ENCODE data around the gene IL1R1.

The IL1R1 gene

GRCh38 chr2:102166189-102166845 is 23.8 kb downstream of the IL1R1 start:
- H3K4ac ChIP-seq (ENCODE audit: low read length) = no peak overlapping the region
- H2BK5ac ChIP-seq (ENCODE audit: low read length) = no peak overlapping the region
- H3K9me3 ChIP-seq (replicated peaks in 1 of 2; ENCODE audit: control insufficient read depth in 2 of 2, insufficient read depth in 1 of 2, low read depth in 1 of 2, low read length in 2 of 2) = no peaks in the 10 kb centered on the region
- no peak overlapping the region for H2BK120ac ChIP-seq (ENCODE audit: low read depth, low read length)
- H3K4me3 ChIP-seq (ENCODE audit: low read length in 2 of 2) = no peak overlapping the region
- no peak overlapping the region for H2AK5ac ChIP-seq (ENCODE audit: low read depth, low read length)
- no peak overlapping the region for H3K14ac ChIP-seq (ENCODE audit: low read length)
- no peak overlapping the region for H3K18ac ChIP-seq (ENCODE audit: low read length)
- H3K27me3 ChIP-seq (ENCODE audit: control insufficient read depth in 3 of 3, insufficient read depth in 3 of 3, low read depth in 1 of 3, low read length in 3 of 3) = no peaks in the 10 kb centered on the region
- H3K27ac ChIP-seq (replicated peaks; ENCODE audit: low read length) = no peak overlapping the region
- no peak overlapping the region for H2BK15ac ChIP-seq (ENCODE audit: low read length)
- H4K91ac ChIP-seq (ENCODE audit: low read depth, low read length, poor library complexity) = no peak overlapping the region
- H2AFZ ChIP-seq (ENCODE audit: low read length) = no peak overlapping the region
- no peak overlapping the region for H3K4me2 ChIP-seq (ENCODE audit: insufficient read depth, low read length, poor library complexity, severe bottlenecking)
- H3K4me1 ChIP-seq (ENCODE audit: control insufficient read depth in 2 of 2, insufficient read depth in 1 of 2, low read depth in 1 of 2, low read length in 2 of 2) = no peaks in the 10 kb centered on the region
- DNase-seq (ENCODE audit: low spot score) = no peak
- H3K23ac ChIP-seq (ENCODE audit: low read depth, low read length, poor library complexity) = no peak overlapping the region
- no CpG with 5 or more reads among the region's 4 CpGs for WGBS, 2 donors (ENCODE audit: extremely low coverage in 2 of 2, insufficient read length in 2 of 2, insufficient replicate concordance in 1 of 2)
- H3K36me3 ChIP-seq (replicated peaks in 1 of 2; ENCODE audit: control insufficient read depth in 2 of 2, insufficient read depth in 2 of 2, low read length in 2 of 2) = no peaks in the 10 kb centered on the region
- no peak overlapping the region for H2BK12ac ChIP-seq (ENCODE audit: low read length)
- H3K9ac ChIP-seq (ENCODE audit: low read depth, low read length, poor library complexity) = no peak overlapping the region
- H3K79me1 ChIP-seq (ENCODE audit: low read depth, low read length) = no peaks in the 10 kb centered on the region
- H4K8ac ChIP-seq (ENCODE audit: low read depth, low read length) = no peak overlapping the region

- Histone ChIP-seq H3K27ac (replicated peaks; ENCODE audit: low read length) (no peak overlapping the region), H2AK5ac (ENCODE audit: low read depth, low read length) (no peak overlapping the region), H2BK12ac (ENCODE audit: low read length) (no peak overlapping the region), H3K14ac (ENCODE audit: low read length) (no peak overlapping the region), H2BK5ac (ENCODE audit: low read length) (no peak overlapping the region), H4K91ac (ENCODE audit: low read depth, low read length, poor library complexity) (no peak overlapping the region), H3K36me3 (replicated peaks in 1 of 2; ENCODE audit: control insufficient read depth in 2 of 2, insufficient read depth in 2 of 2, low read length in 2 of 2) (no peaks in the 10 kb centered on the region), H3K4ac (ENCODE audit: low read length) (no peak overlapping the region), H3K18ac (ENCODE audit: low read length) (no peak overlapping the region), H3K79me1 (ENCODE audit: low read depth, low read length) (no peaks in the 10 kb centered on the region), H3K27me3 (ENCODE audit: control insufficient read depth in 3 of 3, insufficient read depth in 3 of 3, low read depth in 1 of 3, low read length in 3 of 3) (no peaks in the 10 kb centered on the region), H4K8ac (ENCODE audit: low read depth, low read length) (no peak overlapping the region), H3K9me3 (replicated peaks in 1 of 2; ENCODE audit: control insufficient read depth in 2 of 2, insufficient read depth in 1 of 2, low read depth in 1 of 2, low read length in 2 of 2) (no peaks in the 10 kb centered on the region), H3K9ac (ENCODE audit: low read depth, low read length, poor library complexity) (no peak overlapping the region), H3K23ac (ENCODE audit: low read depth, low read length, poor library complexity) (no peak overlapping the region), H2AFZ (ENCODE audit: low read length) (no peak overlapping the region), H3K4me2 (ENCODE audit: insufficient read depth, low read length, poor library complexity, severe bottlenecking) (no peak overlapping the region), H2BK120ac (ENCODE audit: low read depth, low read length) (no peak overlapping the region), H3K4me1 (ENCODE audit: control insufficient read depth in 2 of 2, insufficient read depth in 1 of 2, low read depth in 1 of 2, low read length in 2 of 2) (no peaks in the 10 kb centered on the region), H2BK15ac (ENCODE audit: low read length) (no peak overlapping the region), H3K4me3 (ENCODE audit: low read length in 2 of 2) (no peak overlapping the region)
- WGBS, 2 donors (ENCODE audit: extremely low coverage in 2 of 2, insufficient read length in 2 of 2, insufficient replicate concordance in 1 of 2) = no CpG with 5 or more reads among the region's 5 CpGs
- no peak for DNase-seq (ENCODE audit: low spot score)
Observed at GRCh38 chr2:102168026-102168771, 25.7 kb downstream of the IL1R1 start.

- Histone ChIP-seq H3K36me3 (replicated peaks in 1 of 2; ENCODE audit: control insufficient read depth in 2 of 2, insufficient read depth in 2 of 2, low read length in 2 of 2) (no peaks in the 10 kb centered on the region), H2BK12ac (ENCODE audit: low read length) (no peak overlapping the region), H4K91ac (ENCODE audit: low read depth, low read length, poor library complexity) (no peak overlapping the region), H3K4ac (ENCODE audit: low read length) (no peak overlapping the region), H3K27ac (replicated peaks; ENCODE audit: low read length) (no peak overlapping the region), H3K4me2 (ENCODE audit: insufficient read depth, low read length, poor library complexity, severe bottlenecking) (no peak overlapping the region), H3K23ac (ENCODE audit: low read depth, low read length, poor library complexity) (no peak overlapping the region), H3K4me1 (ENCODE audit: control insufficient read depth in 2 of 2, insufficient read depth in 1 of 2, low read depth in 1 of 2, low read length in 2 of 2) (no peaks in the 10 kb centered on the region), H3K79me1 (ENCODE audit: low read depth, low read length) (no peaks in the 10 kb centered on the region), H2BK120ac (ENCODE audit: low read depth, low read length) (no peak overlapping the region), H2BK15ac (ENCODE audit: low read length) (no peak overlapping the region), H3K9me3 (replicated peaks in 1 of 2; ENCODE audit: control insufficient read depth in 2 of 2, insufficient read depth in 1 of 2, low read depth in 1 of 2, low read length in 2 of 2) (no peaks in the 10 kb centered on the region), H4K8ac (ENCODE audit: low read depth, low read length) (no peak overlapping the region), H2BK5ac (ENCODE audit: low read length) (no peak overlapping the region), H3K4me3 (ENCODE audit: low read length in 2 of 2) (no peak overlapping the region), H3K14ac (ENCODE audit: low read length) (no peak overlapping the region), H3K18ac (ENCODE audit: low read length) (no peak overlapping the region), H2AFZ (ENCODE audit: low read length) (no peak overlapping the region), H3K27me3 (ENCODE audit: control insufficient read depth in 3 of 3, insufficient read depth in 3 of 3, low read depth in 1 of 3, low read length in 3 of 3) (no peaks in the 10 kb centered on the region), H2AK5ac (ENCODE audit: low read depth, low read length) (no peak overlapping the region), H3K9ac (ENCODE audit: low read depth, low read length, poor library complexity) (no peak overlapping the region)
- DNase-seq (ENCODE audit: low spot score) = no peak
- WGBS, 2 donors (ENCODE audit: extremely low coverage in 2 of 2, insufficient read length in 2 of 2, insufficient replicate concordance in 1 of 2) = no CpG with 5 or more reads among the region's 5 CpGs
Observed at GRCh38 chr2:102171946-102172345, 29.4 kb downstream of the IL1R1 start.

- no peaks in the 10 kb centered on the region for H3K36me3 ChIP-seq (replicated peaks in 1 of 2; ENCODE audit: control insufficient read depth in 2 of 2, insufficient read depth in 2 of 2, low read length in 2 of 2)
Observed at GRCh38 chr2:102172745-102173144, 30.2 kb downstream of the IL1R1 start.

More at GRCh38 chr2:102172745-102173144, 30.2 kb downstream of the IL1R1 start:
- no peak for DNase-seq (ENCODE audit: low spot score)
- H3K27ac ChIP-seq (replicated peaks; ENCODE audit: low read length) = no peak overlapping the region
- H2BK120ac ChIP-seq (ENCODE audit: low read depth, low read length) = no peak overlapping the region
- WGBS, 2 donors (ENCODE audit: extremely low coverage in 2 of 2, insufficient read length in 2 of 2, insufficient replicate concordance in 1 of 2) = no CpG with 5 or more reads among the region's 3 CpGs
- H2BK15ac ChIP-seq (ENCODE audit: low read length) = no peak overlapping the region
- H3K4me1 ChIP-seq (ENCODE audit: control insufficient read depth in 2 of 2, insufficient read depth in 1 of 2, low read depth in 1 of 2, low read length in 2 of 2) = no peaks in the 10 kb centered on the region
- H2BK5ac ChIP-seq (ENCODE audit: low read length) = no peak overlapping the region
- H3K4ac ChIP-seq (ENCODE audit: low read length) = no peak overlapping the region
- no peak overlapping the region for H3K9ac ChIP-seq (ENCODE audit: low read depth, low read length, poor library complexity)
- no peaks in the 10 kb centered on the region for H3K79me1 ChIP-seq (ENCODE audit: low read depth, low read length)
- H2BK12ac ChIP-seq (ENCODE audit: low read length) = no peak overlapping the region
- no peaks in the 10 kb centered on the region for H3K27me3 ChIP-seq (ENCODE audit: control insufficient read depth in 3 of 3, insufficient read depth in 3 of 3, low read depth in 1 of 3, low read length in 3 of 3)
- H3K4me3 ChIP-seq (ENCODE audit: low read length in 2 of 2) = no peak overlapping the region
- H3K14ac ChIP-seq (ENCODE audit: low read length) = no peak overlapping the region
- no peak overlapping the region for H2AK5ac ChIP-seq (ENCODE audit: low read depth, low read length)
- H3K23ac ChIP-seq (ENCODE audit: low read depth, low read length, poor library complexity) = no peak overlapping the region
- no peaks in the 10 kb centered on the region for H3K9me3 ChIP-seq (replicated peaks in 1 of 2; ENCODE audit: control insufficient read depth in 2 of 2, insufficient read depth in 1 of 2, low read depth in 1 of 2, low read length in 2 of 2)
- no peak overlapping the region for H4K91ac ChIP-seq (ENCODE audit: low read depth, low read length, poor library complexity)
- no peak overlapping the region for H3K18ac ChIP-seq (ENCODE audit: low read length)
- no peak overlapping the region for H2AFZ ChIP-seq (ENCODE audit: low read length)
- no peak overlapping the region for H3K4me2 ChIP-seq (ENCODE audit: insufficient read depth, low read length, poor library complexity, severe bottlenecking)
- H4K8ac ChIP-seq (ENCODE audit: low read depth, low read length) = no peak overlapping the region
